T follicular helper cell (primary cell): ENCODE results near the gene PPM1E.
A peak's percentile ranks its signal among the peaks of the same experiment; 100 is the strongest.

ENCODE experiments used
- DNase-seq: peaks from one replicate; pipeline ENCODE4 v3.0.0-alpha.2; 2020; ENCODE audit warnings: low read depth

The PPM1E gene

GRCh38 chr17:58996968-58997367, 241.3 kb downstream of the PPM1E start:
- DNase-seq: no peak

GRCh38 chr17:58997756-58998553, 242.3 kb downstream of the PPM1E start:
- DNase-seq: no peak

- DNase-seq: no peak
Measured at GRCh38 chr17:58998871-58999270, 243.2 kb downstream of the PPM1E start.

GRCh38 chr17:58999500-58999899, 243.8 kb downstream of the PPM1E start:
- no peak for DNase-seq

- no peak for DNase-seq
Measured at GRCh38 chr17:59000022-59000421, 244.4 kb downstream of the PPM1E start.

GRCh38 chr17:59001158-59001814, 245.6 kb downstream of the PPM1E start:
- peak; percentile 57 for DNase-seq

- no peak for DNase-seq
Measured at GRCh38 chr17:59002126-59002525, 246.5 kb downstream of the PPM1E start.

- no peak for DNase-seq
Measured at GRCh38 chr17:59002848-59003247, 247.2 kb downstream of the PPM1E start.

GRCh38 chr17:59003860-59004259, 248.2 kb downstream of the PPM1E start:
- DNase-seq: no peak

GRCh38 chr17:59004338-59005111, 248.9 kb downstream of the PPM1E start:
- peak; percentile 52 for DNase-seq

GRCh38 chr17:59007995-59008394, 252.3 kb downstream of the PPM1E start:
- DNase-seq: no peak

- no peak for DNase-seq
Measured at GRCh38 chr17:59008737-59009136, 253.1 kb downstream of the PPM1E start.

GRCh38 chr17:59010026-59010425, 254.4 kb downstream of the PPM1E start:
- no peak for DNase-seq

GRCh38 chr17:59011975-59012374, 256.3 kb downstream of the PPM1E start:
- DNase-seq: no peak

- DNase-seq: no peak
Measured at GRCh38 chr17:59018019-59018418, 262.4 kb downstream of the PPM1E start.

GRCh38 chr17:59024916-59025315, 269.3 kb downstream of the PPM1E start:
- DNase-seq: no peak

GRCh38 chr17:59026176-59026939, 270.7 kb downstream of the PPM1E start:
- DNase-seq: no peak

- no peak for DNase-seq
Measured at GRCh38 chr17:59027750-59028149, 272.1 kb downstream of the PPM1E start.

GRCh38 chr17:59028328-59028727, 272.7 kb downstream of the PPM1E start:
- no peak for DNase-seq

GRCh38 chr17:59030811-59031210, 275.2 kb downstream of the PPM1E start:
- no peak for DNase-seq
